Esophagus squamous epithelium (tissue), 4 donors: ENCODE measurements around the gene ATRNL1.

Experiments used
- POLR2A ChIP-seq, 4 donors: fragments of 450-650 bp; IDR thresholded peaks; one replicate each; pipeline ENCODE4 v1.6.1; 2017; ENCODE audit warnings: antibody characterized with exemption in 4 of 4, mild to moderate bottlenecking in 4 of 4, moderate library complexity in 3 of 4
- TF ChIP-seq, protein P1 (sequence below), 6 experiments: fragments of 450-650 bp in 4 of 6; fragments of 200-600 bp in 2 of 6; sonication (generic) in 2 of 6; IDR thresholded peaks; one replicate each; pipeline ENCODE4 v1.5.1; 2016 to 2019; ENCODE audit warnings: antibody characterized with exemption in 6 of 6, mild to moderate bottlenecking in 4 of 6, moderate library complexity in 4 of 6

DNA sequence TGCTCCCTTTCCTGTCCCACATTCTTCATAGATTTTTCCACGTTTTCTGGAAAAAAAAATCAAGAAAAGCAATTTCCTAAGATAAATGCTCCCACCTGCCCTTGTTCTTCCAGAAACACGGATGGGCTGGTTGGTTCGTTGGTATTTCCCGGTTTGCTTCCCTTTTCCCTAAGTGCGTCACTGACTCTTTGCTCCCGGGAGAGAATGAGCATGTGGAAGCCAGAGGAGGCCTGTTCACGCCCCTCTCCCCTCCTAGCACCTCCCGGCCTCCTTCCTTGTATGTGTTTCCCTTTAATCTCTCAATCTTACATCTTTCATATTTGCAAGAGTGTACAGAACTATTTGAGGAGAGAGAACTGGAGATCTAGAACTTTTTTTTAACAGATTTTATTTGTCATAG lies 737.9 kb downstream of the ATRNL1 start:
- TF ChIP-seq, protein P1, sequence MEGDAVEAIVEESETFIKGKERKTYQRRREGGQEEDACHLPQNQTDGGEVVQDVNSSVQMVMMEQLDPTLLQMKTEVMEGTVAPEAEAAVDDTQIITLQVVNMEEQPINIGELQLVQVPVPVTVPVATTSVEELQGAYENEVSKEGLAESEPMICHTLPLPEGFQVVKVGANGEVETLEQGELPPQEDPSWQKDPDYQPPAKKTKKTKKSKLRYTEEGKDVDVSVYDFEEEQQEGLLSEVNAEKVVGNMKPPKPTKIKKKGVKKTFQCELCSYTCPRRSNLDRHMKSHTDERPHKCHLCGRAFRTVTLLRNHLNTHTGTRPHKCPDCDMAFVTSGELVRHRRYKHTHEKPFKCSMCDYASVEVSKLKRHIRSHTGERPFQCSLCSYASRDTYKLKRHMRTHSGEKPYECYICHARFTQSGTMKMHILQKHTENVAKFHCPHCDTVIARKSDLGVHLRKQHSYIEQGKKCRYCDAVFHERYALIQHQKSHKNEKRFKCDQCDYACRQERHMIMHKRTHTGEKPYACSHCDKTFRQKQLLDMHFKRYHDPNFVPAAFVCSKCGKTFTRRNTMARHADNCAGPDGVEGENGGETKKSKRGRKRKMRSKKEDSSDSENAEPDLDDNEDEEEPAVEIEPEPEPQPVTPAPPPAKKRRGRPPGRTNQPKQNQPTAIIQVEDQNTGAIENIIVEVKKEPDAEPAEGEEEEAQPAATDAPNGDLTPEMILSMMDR (IDR thresholded peaks at IDR 0.05): no peak
- TF ChIP-seq POLR2A (IDR thresholded peaks at IDR 0.05): no peak
